DOHH2 (cell line): Measurements from ENCODE around the gene TNS1.

Experiments
- H3F3A ChIP-seq: fragments of 200-600 bp; sonication (generic), shearing (Covaris generic); 2 replicates; pipeline ENCODE4 v1.6.0; 2016; ENCODE audit warnings: antibody characterized with exemption, mild to moderate bottlenecking; ENCODE audit not compliant: control insufficient read depth, insufficient read depth
- H3K27ac ChIP-seq: fragments of 200-600 bp; sonication (generic); 2 replicates; pipeline ENCODE4 v1.5.1; 2014; ENCODE audit warnings: low read depth, mild to moderate bottlenecking, low read length, moderate library complexity
- H3K27me3 ChIP-seq: fragments of 200-600 bp; sonication (generic); 2 replicates; pipeline ENCODE4 v1.6.1; 2014; ENCODE audit warnings: mild to moderate bottlenecking, low read length, mixed read lengths; ENCODE audit not compliant: control insufficient read depth
- H3K36me3 ChIP-seq: fragments of 200-600 bp; sonication (generic); 2 replicates; pipeline ENCODE4 v1.6.1; 2014; ENCODE audit warnings: mild to moderate bottlenecking, low read length, moderate library complexity, mixed read lengths; ENCODE audit not compliant: control insufficient read depth
- H3K4me1 ChIP-seq: fragments of 200-600 bp; sonication (generic); 2 replicates; pipeline ENCODE4 v1.6.1; 2014; ENCODE audit warnings: mild to moderate bottlenecking, low read length, mixed read lengths; ENCODE audit not compliant: control insufficient read depth
- H3K4me2 ChIP-seq: fragments of 200-600 bp; sonication (generic); 2 replicates; pipeline ENCODE4 v1.6.0; 2014; ENCODE audit warnings: mild to moderate bottlenecking, low read length, moderate library complexity
- H3K4me3 ChIP-seq: fragments of 200-600 bp; sonication (generic); 2 replicates; pipeline ENCODE4 v1.5.1; 2014; ENCODE audit warnings: mild to moderate bottlenecking, low read length, mixed read lengths
- H3K79me2 ChIP-seq: fragments of 200-600 bp; sonication (generic); 2 replicates; pipeline ENCODE4 v1.6.1; 2014; ENCODE audit warnings: mild to moderate bottlenecking, low read length, mixed read lengths; ENCODE audit not compliant: control insufficient read depth
- H3K9me2 ChIP-seq: fragments of 200-600 bp; sonication (generic); replicated peaks from 2 replicates; pipeline ENCODE4 v1.6.1; 2014; ENCODE audit warnings: mild to moderate bottlenecking, low read length, mixed read lengths; ENCODE audit not compliant: control insufficient read depth
- H3K9me3 ChIP-seq: fragments of 200-600 bp; sonication (generic); 2 replicates; pipeline ENCODE4 v1.6.1; 2014; ENCODE audit warnings: antibody characterized with exemption, low read length, mixed read lengths; ENCODE audit not compliant: control insufficient read depth, insufficient read depth
- H4K20me1 ChIP-seq: fragments of 200-600 bp; sonication (generic); 2 replicates; pipeline ENCODE4 v1.6.0; 2014; ENCODE audit warnings: low read depth, mild to moderate bottlenecking, antibody characterized with exemption, low read length, moderate library complexity; ENCODE audit not compliant: control insufficient read depth, insufficient read depth
- EZH2phosphoT487 ChIP-seq: fragments of 200-600 bp; sonication (generic); IDR thresholded peaks from 2 replicates; pipeline ENCODE4 v1.6.1; 2017; ENCODE audit warnings: borderline replicate concordance, mild to moderate bottlenecking, antibody characterized with exemption, low read length, moderate library complexity, mixed read lengths
- TF ChIP-seq, protein P1 (sequence below): fragments of 200-600 bp; sonication (generic); IDR thresholded peaks from one replicate; pipeline ENCODE4 v1.5.1; 2014; ENCODE audit warnings: antibody characterized with exemption, mild to moderate bottlenecking, low read depth, low read length; ENCODE audit not compliant: poor library complexity, severe bottlenecking

TNS1 gene

DNA sequence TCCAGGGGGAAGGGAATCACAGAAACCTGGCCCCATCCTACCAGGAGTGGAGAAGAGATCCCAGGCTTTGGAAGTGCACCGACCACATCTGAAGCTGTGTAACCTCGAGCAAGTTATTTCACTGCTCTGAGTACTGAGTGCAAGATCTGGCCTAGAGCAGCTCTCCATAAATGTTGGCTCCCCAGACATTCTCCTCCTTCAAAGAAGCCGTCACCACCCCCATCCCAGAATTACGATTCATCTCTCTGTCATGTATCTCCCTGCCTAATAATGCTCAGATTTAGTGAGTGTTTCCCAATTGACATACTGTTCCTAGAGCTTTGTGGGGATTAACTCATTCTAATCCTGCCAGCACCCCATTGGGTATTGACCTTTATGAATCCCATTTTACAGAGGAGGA is 51.7 kb downstream of the TNS1 start:
- no peak overlapping the region for H3K4me3 ChIP-seq
- H3K79me2 ChIP-seq: no peaks in the 10 kb centered on the region
- no peaks in the 10 kb centered on the region for H4K20me1 ChIP-seq
- no peak overlapping the region for H3K4me2 ChIP-seq
- H3K9me3 ChIP-seq: no peaks in the 10 kb centered on the region
- no peaks in the 10 kb centered on the region for H3K9me2 ChIP-seq
- TF ChIP-seq, protein P1, sequence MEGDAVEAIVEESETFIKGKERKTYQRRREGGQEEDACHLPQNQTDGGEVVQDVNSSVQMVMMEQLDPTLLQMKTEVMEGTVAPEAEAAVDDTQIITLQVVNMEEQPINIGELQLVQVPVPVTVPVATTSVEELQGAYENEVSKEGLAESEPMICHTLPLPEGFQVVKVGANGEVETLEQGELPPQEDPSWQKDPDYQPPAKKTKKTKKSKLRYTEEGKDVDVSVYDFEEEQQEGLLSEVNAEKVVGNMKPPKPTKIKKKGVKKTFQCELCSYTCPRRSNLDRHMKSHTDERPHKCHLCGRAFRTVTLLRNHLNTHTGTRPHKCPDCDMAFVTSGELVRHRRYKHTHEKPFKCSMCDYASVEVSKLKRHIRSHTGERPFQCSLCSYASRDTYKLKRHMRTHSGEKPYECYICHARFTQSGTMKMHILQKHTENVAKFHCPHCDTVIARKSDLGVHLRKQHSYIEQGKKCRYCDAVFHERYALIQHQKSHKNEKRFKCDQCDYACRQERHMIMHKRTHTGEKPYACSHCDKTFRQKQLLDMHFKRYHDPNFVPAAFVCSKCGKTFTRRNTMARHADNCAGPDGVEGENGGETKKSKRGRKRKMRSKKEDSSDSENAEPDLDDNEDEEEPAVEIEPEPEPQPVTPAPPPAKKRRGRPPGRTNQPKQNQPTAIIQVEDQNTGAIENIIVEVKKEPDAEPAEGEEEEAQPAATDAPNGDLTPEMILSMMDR: no peak
- no peak for TF ChIP-seq EZH2phosphoT487
- H3K27ac ChIP-seq: no peak overlapping the region
- H3K36me3 ChIP-seq: no peaks in the 10 kb centered on the region
- H3F3A ChIP-seq: no peaks in the 10 kb centered on the region
- peaks cover 3% of the 10 kb centered on the region; the same call in 1 of the 2 replicates for H3K27me3 ChIP-seq
- H3K4me1 ChIP-seq: no peaks in the 10 kb centered on the region

DNA sequence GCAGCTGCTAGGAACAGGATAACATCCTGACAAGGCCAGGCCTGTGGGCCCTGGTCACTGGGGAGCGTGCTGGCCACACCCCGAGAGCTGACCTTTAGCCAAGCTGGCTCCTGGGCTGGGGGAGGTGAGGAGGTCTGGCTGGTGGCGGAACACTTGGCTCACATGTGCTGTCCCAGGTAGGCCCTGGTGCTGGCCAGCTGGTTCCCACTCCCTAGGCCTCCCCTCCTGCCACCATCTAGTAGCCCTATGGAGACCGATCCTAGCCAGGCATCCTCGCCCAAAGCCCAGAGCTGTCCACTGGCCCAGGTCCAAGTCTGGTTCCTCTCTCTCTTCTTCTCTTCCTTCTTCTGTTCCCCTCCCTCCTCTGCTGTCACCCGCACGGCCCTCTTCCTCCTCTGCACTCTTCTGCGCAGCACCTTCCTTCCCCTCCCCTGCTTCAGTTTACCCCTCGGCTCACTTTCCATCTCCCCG is 52.4 kb downstream of the TNS1 start:
- Histone ChIP-seq H3K9me2 (no peaks in the 10 kb centered on the region), H3K79me2 (no peaks in the 10 kb centered on the region), H3K36me3 (no peaks in the 10 kb centered on the region), H3K4me2 (no peak overlapping the region), H3K27ac (no peak overlapping the region), H3K9me3 (no peaks in the 10 kb centered on the region), H3K4me3 (no peak overlapping the region), H3K27me3 (peaks cover 3% of the 10 kb centered on the region; the same call in 1 of the 2 replicates), H3K4me1 (no peaks in the 10 kb centered on the region), H4K20me1 (no peaks in the 10 kb centered on the region), H3F3A (no peaks in the 10 kb centered on the region)
- TF ChIP-seq, protein P1: no peak
- TF ChIP-seq EZH2phosphoT487: no peak

DNA sequence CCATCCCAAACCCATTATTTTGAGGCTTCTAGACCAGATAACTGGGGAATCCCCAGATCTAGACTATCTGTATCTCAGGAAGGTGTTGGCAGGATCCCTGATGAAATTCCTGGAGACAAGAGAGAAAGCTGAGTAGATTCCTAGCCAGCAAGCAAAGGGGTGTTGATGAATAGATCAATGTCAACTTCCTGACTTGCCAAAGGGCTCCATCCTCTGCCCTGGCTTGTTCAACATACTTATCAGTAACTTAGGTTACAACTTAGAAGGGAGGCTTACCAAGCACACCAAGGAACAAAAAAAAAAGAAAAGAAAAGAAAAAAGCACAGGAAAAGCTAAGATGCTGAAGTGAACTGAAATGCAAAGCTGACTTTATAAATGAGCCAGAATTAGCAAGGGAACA is 53.3 kb downstream of the TNS1 start:
- no peak overlapping the region for H3K27ac ChIP-seq
- H3F3A ChIP-seq: no peaks in the 10 kb centered on the region
- no peaks in the 10 kb centered on the region for H3K4me1 ChIP-seq
- peaks cover 3% of the 10 kb centered on the region; the same call in 1 of the 2 replicates for H3K27me3 ChIP-seq
- no peak overlapping the region for H3K4me3 ChIP-seq
- no peaks in the 10 kb centered on the region for H3K9me2 ChIP-seq
- no peaks in the 10 kb centered on the region for H3K9me3 ChIP-seq
- no peaks in the 10 kb centered on the region for H3K36me3 ChIP-seq
- H4K20me1 ChIP-seq: no peaks in the 10 kb centered on the region
- no peaks in the 10 kb centered on the region for H3K79me2 ChIP-seq
- H3K4me2 ChIP-seq: no peak overlapping the region
- TF ChIP-seq EZH2phosphoT487: no peak
- TF ChIP-seq, protein P1: no peak
